Colonic mucosa (tissue), 4 donors: Measurements from ENCODE around the gene PER2. TPM values are rescaled to one million over a fixed set of nuclear protein-coding genes. Genes with fewer than 3 reads are reported as not detected.

Experiments used
- DNase-seq: peaks from one replicate; pipeline ENCODE4 v3.0.0-alpha.2; 2020
- H3K27ac ChIP-seq: fragments of 200-600 bp; one replicate; pipeline ENCODE4 v1.8.0; 2021
- H3K27me3 ChIP-seq: fragments of 200-600 bp; one replicate; pipeline ENCODE4 v1.8.0; 2021
- H3K36me3 ChIP-seq: fragments of 200-600 bp; one replicate; pipeline ENCODE4 v1.8.0; 2021
- H3K4me1 ChIP-seq: fragments of 200-600 bp; one replicate; pipeline ENCODE4 v1.8.0; 2021; ENCODE audit warnings: mild to moderate bottlenecking
- H3K4me3 ChIP-seq: fragments of 200-600 bp; one replicate; pipeline ENCODE4 v1.8.0; 2021
- H3K9ac ChIP-seq, 2 donors: one replicate each; pipeline ENCODE4 v1.7.0; 2013; ENCODE audit warnings: control low read depth in 2 of 2, low read depth in 2 of 2, low read length in 2 of 2
- H3K9me3 ChIP-seq: fragments of 200-600 bp; one replicate; pipeline ENCODE4 v1.8.0; 2021
- intact Hi-C: fragments of 100-400 bp; cut with DNase I; formaldehyde crosslinking; loops from one replicate; pipeline ENCODE4 v1.14.1; 2022
- total RNA-seq, 2 donors: library from RNA; stranded (reverse); fragmentation: NEBNext Ultra II Directional in 1 of 2; extraction: Animal tissue kit (Norgen Biotek cat#: 25700) in 1 of 2; gene quantifications; one replicate each; pipeline ENCODE4 v1.2.1, GENCODE V29; 2021
- TF ChIP-seq, protein P1 (sequence below): fragments of 200-600 bp; IDR thresholded peaks from one replicate; pipeline ENCODE4 v1.8.0; 2022; ENCODE audit warnings: antibody characterized with exemption, mild to moderate bottlenecking
- donor health status: healthy.
- donor health status: DM: no; HTN: no; CAD: no.
- donor health status: DM: no; HTN: no; CAD: no.

PER2 gene
- total RNA-seq, 2 donors from 2014 or later = 22.1 to 29.2 TPM

DNA sequence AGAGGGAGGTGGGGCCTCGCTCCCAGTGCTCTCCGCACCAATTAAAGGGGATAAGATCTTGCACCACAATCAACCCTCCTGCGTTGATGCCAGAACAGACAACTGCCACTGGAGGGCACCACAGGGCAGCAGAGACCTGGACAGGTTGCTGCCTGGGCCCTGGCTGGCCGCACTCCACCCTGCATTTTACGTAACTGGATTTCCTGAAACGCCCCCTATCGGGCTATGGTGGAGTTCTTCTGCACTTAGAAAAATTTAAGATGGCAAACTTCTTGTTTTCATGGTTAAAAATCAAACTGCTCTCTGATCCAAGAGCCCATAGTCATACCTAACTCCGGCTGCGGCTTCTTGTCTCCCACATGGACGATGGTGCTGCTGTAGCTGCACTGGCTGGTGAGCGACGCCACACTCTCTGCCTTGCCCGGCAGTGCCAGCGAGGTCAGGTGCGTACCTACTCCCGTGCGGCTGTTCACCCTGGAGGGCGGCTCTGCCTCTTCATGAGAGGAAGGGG lies 31.8 kb downstream of the PER2 start:
- peak; percentile 92 for DNase-seq
- H3K27ac ChIP-seq = no peak overlapping the region
- H3K9ac ChIP-seq = no peak overlapping the region
- H3K4me1 ChIP-seq = no peaks in the 10 kb centered on the region
- intact Hi-C loops = loop anchor here (5.0 kb wide), 2 partner anchors 81 to 206 kb away; no protein-coding TSS in a partner anchor
- no peaks in the 10 kb centered on the region for H3K9me3 ChIP-seq
- TF ChIP-seq, protein P1, sequence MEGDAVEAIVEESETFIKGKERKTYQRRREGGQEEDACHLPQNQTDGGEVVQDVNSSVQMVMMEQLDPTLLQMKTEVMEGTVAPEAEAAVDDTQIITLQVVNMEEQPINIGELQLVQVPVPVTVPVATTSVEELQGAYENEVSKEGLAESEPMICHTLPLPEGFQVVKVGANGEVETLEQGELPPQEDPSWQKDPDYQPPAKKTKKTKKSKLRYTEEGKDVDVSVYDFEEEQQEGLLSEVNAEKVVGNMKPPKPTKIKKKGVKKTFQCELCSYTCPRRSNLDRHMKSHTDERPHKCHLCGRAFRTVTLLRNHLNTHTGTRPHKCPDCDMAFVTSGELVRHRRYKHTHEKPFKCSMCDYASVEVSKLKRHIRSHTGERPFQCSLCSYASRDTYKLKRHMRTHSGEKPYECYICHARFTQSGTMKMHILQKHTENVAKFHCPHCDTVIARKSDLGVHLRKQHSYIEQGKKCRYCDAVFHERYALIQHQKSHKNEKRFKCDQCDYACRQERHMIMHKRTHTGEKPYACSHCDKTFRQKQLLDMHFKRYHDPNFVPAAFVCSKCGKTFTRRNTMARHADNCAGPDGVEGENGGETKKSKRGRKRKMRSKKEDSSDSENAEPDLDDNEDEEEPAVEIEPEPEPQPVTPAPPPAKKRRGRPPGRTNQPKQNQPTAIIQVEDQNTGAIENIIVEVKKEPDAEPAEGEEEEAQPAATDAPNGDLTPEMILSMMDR = peak; percentile 95
- H3K36me3 ChIP-seq = peaks cover 3% of the 10 kb centered on the region
- H3K4me3 ChIP-seq = no peak overlapping the region
- no peaks in the 10 kb centered on the region for H3K27me3 ChIP-seq

DNA sequence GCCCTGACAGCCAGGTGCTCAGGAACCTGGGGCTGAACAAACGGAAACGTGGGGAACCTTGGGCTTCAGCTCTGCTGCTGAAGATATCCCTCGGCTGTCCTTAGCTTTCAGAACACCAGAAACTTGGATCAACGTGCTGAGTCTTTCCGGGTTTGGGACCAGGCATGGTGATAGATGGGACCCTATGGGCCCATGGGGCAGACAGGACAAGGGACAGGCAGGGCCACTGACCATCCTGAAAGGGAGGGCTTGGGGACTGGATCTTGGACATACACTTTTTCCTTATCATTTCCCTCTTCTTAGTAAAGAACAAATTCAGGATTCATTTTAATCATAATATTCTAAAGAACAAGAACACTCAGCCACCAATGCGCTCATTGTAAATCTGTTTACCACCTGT lies 32.3 kb downstream of the PER2 start:
- Histone ChIP-seq H3K9me3 (no peaks in the 10 kb centered on the region), H3K4me3 (no peak overlapping the region), H3K36me3 (peaks cover 3% of the 10 kb centered on the region), H3K27me3 (no peaks in the 10 kb centered on the region), H3K9ac (no peak overlapping the region), H3K4me1 (no peaks in the 10 kb centered on the region), H3K27ac (no peak overlapping the region)
- intact Hi-C loops = loop anchor here (5.0 kb wide), 2 partner anchors 81 to 206 kb away; no protein-coding TSS in a partner anchor
- DNase-seq = no peak
- TF ChIP-seq, protein P1 = no peak

DNA sequence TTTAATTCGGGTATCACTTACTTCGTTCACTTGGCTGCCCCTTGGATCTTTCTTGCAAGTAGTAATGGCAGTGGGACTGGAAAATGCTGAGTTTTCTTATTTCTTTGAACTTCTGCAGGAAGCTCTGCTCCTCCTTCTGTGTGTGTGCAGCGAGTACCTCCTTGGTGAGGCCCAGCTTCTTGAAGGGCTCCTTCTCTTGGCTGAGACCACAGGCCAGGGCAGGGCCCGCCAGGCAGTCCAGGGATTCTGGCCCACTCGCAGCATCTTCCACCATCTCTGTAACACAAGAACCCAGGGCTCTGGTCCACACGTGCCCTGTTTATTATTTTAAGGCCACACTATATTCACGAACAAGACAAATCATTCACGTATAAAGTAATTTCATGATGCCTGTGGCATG lies 32.8 kb downstream of the PER2 start:
- Histone ChIP-seq H3K4me1 (no peaks in the 10 kb centered on the region), H3K4me3 (no peak overlapping the region), H3K27me3 (no peaks in the 10 kb centered on the region), H3K36me3 (peaks cover 3% of the 10 kb centered on the region), H3K27ac (no peak overlapping the region), H3K9me3 (no peaks in the 10 kb centered on the region), H3K9ac (no peak overlapping the region)
- intact Hi-C loops = loop anchor here (5.0 kb wide), 2 partner anchors 82 to 207 kb away; no protein-coding TSS in a partner anchor
- TF ChIP-seq, protein P1 = no peak
- DNase-seq = no peak

DNA sequence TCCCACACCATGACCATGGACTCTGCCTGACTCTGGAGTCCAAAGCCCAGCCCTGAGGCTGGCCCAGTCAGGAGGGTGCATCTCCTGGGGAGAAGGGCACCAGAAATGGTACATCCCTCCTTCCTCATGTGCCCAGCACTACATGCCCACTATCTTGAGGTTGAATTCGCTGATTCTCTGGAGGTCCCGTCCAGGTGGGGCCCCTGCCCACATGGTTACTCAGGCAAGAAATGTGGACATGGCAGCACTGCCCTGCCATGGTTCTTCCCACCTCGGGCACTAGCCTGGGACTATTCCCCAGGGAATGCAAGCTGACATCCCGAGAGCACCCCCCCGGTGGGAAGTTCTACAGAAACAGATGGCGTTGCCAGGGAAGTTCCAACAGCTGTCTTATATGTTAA lies 33.3 kb downstream of the PER2 start:
- no peaks in the 10 kb centered on the region for H3K9me3 ChIP-seq
- DNase-seq = no peak
- H3K36me3 ChIP-seq = peaks cover 3% of the 10 kb centered on the region
- TF ChIP-seq, protein P1 = no peak
- H3K9ac ChIP-seq = no peak overlapping the region
- H3K27me3 ChIP-seq = no peaks in the 10 kb centered on the region
- H3K27ac ChIP-seq = no peak overlapping the region
- intact Hi-C loops = loop anchor here (5.0 kb wide), 2 partner anchors 82 to 207 kb away; no protein-coding TSS in a partner anchor
- no peaks in the 10 kb centered on the region for H3K4me1 ChIP-seq
- H3K4me3 ChIP-seq = no peak overlapping the region

DNA sequence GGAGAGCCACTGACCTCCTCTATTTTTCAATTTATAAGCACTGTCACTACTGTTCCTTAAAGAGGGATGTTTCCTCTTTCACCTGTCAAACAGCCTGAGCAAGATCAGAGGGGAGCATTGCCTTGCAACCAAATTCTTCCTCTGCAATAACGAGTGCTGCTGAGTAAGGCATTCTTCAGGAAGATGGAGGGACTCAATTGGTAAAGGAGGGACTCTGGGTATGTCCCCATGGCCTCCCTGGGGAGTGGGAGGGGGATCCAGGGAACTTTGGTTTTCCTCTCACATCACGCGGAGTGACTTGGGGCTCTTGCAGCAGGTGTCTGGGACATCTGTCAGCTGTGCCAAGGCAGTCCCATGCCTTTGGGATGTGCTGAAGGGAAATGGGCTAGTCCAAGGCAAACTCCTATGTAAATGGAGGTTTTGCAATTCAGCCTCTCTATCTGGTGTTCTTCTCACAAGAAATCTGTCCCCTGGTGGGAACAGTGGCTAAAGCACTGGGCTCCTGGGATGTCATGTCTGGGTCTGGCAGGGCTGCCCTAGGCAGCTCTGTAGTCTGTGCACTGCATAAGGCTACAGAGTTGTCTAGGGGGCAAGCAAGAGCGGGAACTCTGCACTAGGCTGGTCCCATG lies 34.2 kb downstream of the PER2 start:
- TF ChIP-seq, protein P1 = no peak
- Histone ChIP-seq H3K9ac (no peak overlapping the region), H3K4me3 (no peak overlapping the region), H3K9me3 (no peaks in the 10 kb centered on the region), H3K27ac (no peak overlapping the region), H3K4me1 (no peaks in the 10 kb centered on the region), H3K36me3 (no peaks in the 10 kb centered on the region), H3K27me3 (no peaks in the 10 kb centered on the region)
- no peak for DNase-seq
- intact Hi-C loops = no loop called here
